Vagina (tissue), 2 donors: ENCODE results near the gene LHX2.

Experiments
- CTCF ChIP-seq, 3 experiments: fragments of 450-650 bp in 2 of 3; fragments of 200-600 bp in 1 of 3; sonication (generic) in 1 of 3; IDR thresholded peaks; one replicate each; pipeline ENCODE4 v1.5.1; 2017 to 2019; ENCODE audit warnings: antibody characterized with exemption in 3 of 3, mild to moderate bottlenecking in 2 of 3, moderate library complexity in 2 of 3
- POLR2A ChIP-seq, 2 donors: fragments of 450-650 bp; IDR thresholded peaks; one replicate each; pipeline ENCODE4 v1.6.1; 2017; ENCODE audit warnings: antibody characterized with exemption in 2 of 2, mild to moderate bottlenecking in 2 of 2, moderate library complexity in 2 of 2
- POLR2AphosphoS5 ChIP-seq, 2 donors: sonication (generic); formaldehyde crosslinking; IDR thresholded peaks; one replicate each; pipeline ENCODE4 v1.9.0; 2017; ENCODE audit warnings: antibody characterized with exemption in 2 of 2, mild to moderate bottlenecking in 2 of 2, low read depth in 1 of 2; ENCODE audit not compliant: insufficient read depth in 1 of 2

GRCh38 chr9:124019771-124020519 lies 8.4 kb downstream of the LHX2 start:
- no peak for TF ChIP-seq POLR2A (IDR thresholded peaks at IDR 0.05)
- no peak for TF ChIP-seq POLR2AphosphoS5 (IDR thresholded peaks at IDR 0.05; ENCODE audit: insufficient read depth in 1 of 2, low read depth in 1 of 2)
- no peak for TF ChIP-seq CTCF (IDR thresholded peaks at IDR 0.05)
